Measurements from ENCODE around the gene UPP1.
"Not testable (repeated sequence)": the region's sequence is repeated elsewhere in the genome, so short reads cannot be mapped to it uniquely, and the experiment has no call there.

The UPP1 gene

GRCh38 chr7:48114115-48114514 lies 25.1 kb downstream of the UPP1 start:
- DNase-seq (ENCODE audit: extremely low read depth, low read depth) = no peak
- no peak overlapping the region for H3K4me3 ChIP-seq (replicated peaks; ENCODE audit: low read depth, low read length)

GRCh38 chr7:48114589-48114988 lies 25.5 kb downstream of the UPP1 start:
- no peak for DNase-seq (ENCODE audit: extremely low read depth, low read depth)
- no peak for TF ChIP-seq CTCF (IDR thresholded peaks at IDR 0.05; ENCODE audit: low read depth, low read length, missing control alignments)
- H3K4me3 ChIP-seq (replicated peaks; ENCODE audit: low read depth, low read length) = no peak overlapping the region

More at GRCh38 chr7:48114115-48114514, 25.1 kb downstream of the UPP1 start:
- TF ChIP-seq CTCF (IDR thresholded peaks at IDR 0.05; ENCODE audit: low read depth, low read length, missing control alignments) = no peak

GRCh38 chr7:48116043-48116442 lies 27.0 kb downstream of the UPP1 start:
- no peak for DNase-seq (ENCODE audit: extremely low read depth, low read depth)
- no peak overlapping the region for H3K4me3 ChIP-seq (replicated peaks; ENCODE audit: low read depth, low read length)
- no peak for TF ChIP-seq CTCF (IDR thresholded peaks at IDR 0.05; ENCODE audit: low read depth, low read length, missing control alignments)

DNA sequence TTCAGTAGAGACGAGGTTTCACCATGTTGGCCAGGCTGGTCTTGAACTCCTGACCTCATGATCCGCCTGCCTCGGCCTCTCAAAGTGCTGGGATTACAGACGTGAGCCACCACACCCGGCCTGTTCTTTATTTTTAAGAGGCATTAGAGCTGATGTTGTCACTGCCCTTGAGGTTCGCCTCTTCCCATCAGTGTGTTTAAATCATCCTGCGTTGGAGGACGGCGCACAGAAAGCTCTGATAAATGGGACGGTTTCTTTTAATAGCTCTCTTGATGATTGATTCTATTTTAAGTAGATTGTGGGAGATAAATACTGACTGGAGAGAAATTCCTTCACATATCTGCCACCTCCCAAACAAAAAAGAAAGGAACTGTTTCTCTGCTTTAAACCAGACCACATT lies 29.0 kb downstream of the UPP1 start:
- DNase-seq (ENCODE audit: extremely low read depth, low read depth) = no peak
- H3K4me3 ChIP-seq (replicated peaks; ENCODE audit: low read depth, low read length) = no peak overlapping the region
- no peak for TF ChIP-seq CTCF (IDR thresholded peaks at IDR 0.05; ENCODE audit: low read depth, low read length, missing control alignments)

DNA sequence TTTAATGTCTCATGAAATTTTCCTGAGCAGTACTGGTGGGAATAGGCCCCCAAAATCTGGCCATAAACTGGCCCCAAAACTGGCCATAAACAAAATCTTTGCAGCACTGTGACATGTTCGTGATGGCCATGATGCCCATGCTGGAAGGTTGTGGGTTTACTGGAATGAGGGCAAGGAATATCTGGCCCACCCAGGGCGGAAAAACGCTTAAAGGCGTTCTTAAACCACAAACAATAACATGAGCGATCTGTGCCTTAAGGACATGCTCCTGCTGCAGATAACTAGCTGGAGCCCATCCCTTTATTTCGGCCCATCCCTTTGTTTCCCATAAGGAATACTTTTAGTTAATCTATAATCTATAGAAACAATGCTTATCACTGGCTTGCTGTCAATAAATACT lies 31.5 kb downstream of the UPP1 start:
- H3K4me3 ChIP-seq (replicated peaks; ENCODE audit: low read depth, low read length); DNase-seq (ENCODE audit: extremely low read depth, low read depth): not testable (repeated sequence)

DNA sequence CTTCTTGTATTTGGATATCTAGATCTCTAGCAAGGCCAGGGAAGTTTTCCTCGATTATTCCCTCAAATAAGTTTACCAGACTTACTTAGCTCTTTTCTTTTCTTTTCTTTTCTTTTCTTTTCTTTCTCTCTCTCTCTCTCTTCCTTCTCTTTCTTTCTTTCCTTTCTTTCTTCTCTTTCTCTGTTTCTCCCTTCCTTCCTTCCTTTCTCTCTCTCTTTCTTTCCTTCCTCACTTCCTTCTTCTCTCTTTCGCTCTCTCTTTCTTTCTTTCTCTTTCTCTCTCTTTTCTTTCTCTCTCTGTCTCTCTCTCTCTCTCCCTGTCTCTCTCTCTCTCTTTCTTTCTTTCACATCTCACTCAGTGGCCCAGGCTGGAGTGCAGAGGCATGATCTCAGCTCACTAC lies 37.0 kb downstream of the UPP1 start:
- no peak overlapping the region for H3K4me3 ChIP-seq (replicated peaks; ENCODE audit: low read depth, low read length)
- no peak for TF ChIP-seq CTCF (IDR thresholded peaks at IDR 0.05; ENCODE audit: low read depth, low read length, missing control alignments)
- no peak for DNase-seq (ENCODE audit: extremely low read depth, low read depth)

DNA sequence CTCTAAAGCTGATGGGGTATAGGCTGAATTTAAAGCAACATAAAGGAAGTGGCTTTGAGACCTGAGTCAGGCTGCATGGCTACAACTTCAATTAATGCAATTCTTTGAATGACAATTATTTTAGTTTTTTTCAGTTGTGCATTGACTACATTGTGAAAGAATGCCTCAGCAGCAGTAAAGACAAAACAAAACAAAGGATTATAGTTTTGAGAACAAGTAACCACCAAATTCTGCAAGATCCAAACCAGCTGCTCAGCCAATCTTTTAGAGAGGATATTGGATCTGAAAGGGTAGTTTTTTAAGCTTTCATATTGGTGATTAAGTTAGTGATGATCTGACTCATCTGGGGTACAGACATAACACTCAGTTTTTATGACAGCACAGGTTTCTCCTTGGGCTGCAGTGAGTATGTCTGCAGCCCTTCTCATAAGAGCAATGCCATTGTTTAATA lies 41.6 kb downstream of the UPP1 start:
- no peak for DNase-seq (ENCODE audit: extremely low read depth, low read depth)
- no peak overlapping the region for H3K4me3 ChIP-seq (replicated peaks; ENCODE audit: low read depth, low read length)
- no peak for TF ChIP-seq CTCF (IDR thresholded peaks at IDR 0.05; ENCODE audit: low read depth, low read length, missing control alignments)

Data from HFF-Myc (cell line).